ENCODE data around the gene PLEKHG4B. TPM values are rescaled to one million over a fixed set of nuclear protein-coding genes. Genes with fewer than 3 reads are reported as not detected.

The PLEKHG4B gene
- total RNA-seq, 1 experiment from 2014 or later = 44.3 TPM

- H3K36me3 Mint-ChIP-seq (ENCODE audit: insufficient read depth in 1 of 3, low read depth in 3 of 3) = peaks cover 50 to 86% (median 75%) of the 10 kb centered on the region in 3 experiments
- no peaks in the 10 kb centered on the region for H3K27me3 Mint-ChIP-seq (ENCODE audit: low read depth)
- no peak overlapping the region for H2BK120ac ChIP-seq (ENCODE audit: low read depth, low read length, poor library complexity, severe bottlenecking)
Measured at GRCh38 chr5:230711-231110, 138.7 kb downstream of the PLEKHG4B start.

More at GRCh38 chr5:230711-231110, 138.7 kb downstream of the PLEKHG4B start:
- H2BK5ac ChIP-seq (ENCODE audit: insufficient read length, low read length) = no peak overlapping the region
- H4K20me1 ChIP-seq (ENCODE audit: control insufficient read depth, insufficient read depth, insufficient read length) = no peaks in the 10 kb centered on the region
- H2AK5ac ChIP-seq (ENCODE audit: insufficient read length, low read length) = no peak overlapping the region
- no peak overlapping the region for H3K18ac ChIP-seq (ENCODE audit: insufficient read length, low read depth, low read length)
- H3K4me2 ChIP-seq (ENCODE audit: insufficient read depth, insufficient read length, low read length) = no peak overlapping the region
- H3K56ac ChIP-seq (ENCODE audit: insufficient read length, low read depth, low read length) = no peak overlapping the region
- H3K23me2 ChIP-seq (ENCODE audit: insufficient read length, low read depth, low read length, poor library complexity, severe bottlenecking) = no peaks in the 10 kb centered on the region
- Mint-ChIP-seq H3K4me3 (no peak overlapping the region), H3K4me1 (peaks cover 6 to 7% of the 10 kb centered on the region in 2 experiments; a peak in 1 of 4 replicates), H3K27ac (no peak overlapping the region; a peak in 1 of 7 replicates), H3K9me3 (no peaks in the 10 kb centered on the region)
- no peak overlapping the region for H2AFZ ChIP-seq (ENCODE audit: low read length)
- DNase-seq = no peak
- no peak overlapping the region for H3K23ac ChIP-seq (ENCODE audit: insufficient read length, low read depth, low read length)
- no peak overlapping the region for H2BK15ac ChIP-seq (ENCODE audit: low read depth, low read length)
- H4K5ac ChIP-seq (ENCODE audit: insufficient read length, low read depth, low read length) = no peak overlapping the region
- H2BK20ac ChIP-seq (ENCODE audit: low read depth, low read length, poor library complexity, severe bottlenecking) = no peak overlapping the region
- no peak overlapping the region for H3K9ac ChIP-seq (ENCODE audit: extremely low read depth, insufficient read length, low read length)
- no peak overlapping the region for H3T11ph ChIP-seq (ENCODE audit: low read length)
- H3K4me1 ChIP-seq (ENCODE audit: insufficient read depth, low read length) = no peaks in the 10 kb centered on the region
- no peak for TF ChIP-seq CTCF (conservative IDR thresholded peaks at IDR 0.05)
- no peak overlapping the region for H4K91ac ChIP-seq (ENCODE audit: insufficient read length, low read depth, low read length)
- no peaks in the 10 kb centered on the region for H3K9me3 ChIP-seq (ENCODE audit: control insufficient read depth, low read depth, low read length)
- no peaks in the 10 kb centered on the region for H3K27me3 ChIP-seq (ENCODE audit: insufficient read depth, low read length)
- no peak overlapping the region for H3K4ac ChIP-seq (ENCODE audit: low read depth, low read length)
- no peaks in the 10 kb centered on the region for H3K79me2 ChIP-seq (ENCODE audit: insufficient read depth, low read length)
- H2BK12ac ChIP-seq (ENCODE audit: insufficient read length, low read depth, low read length) = no peak overlapping the region
- WGBS (ENCODE audit: extremely low coverage, insufficient read length, low lambda C conversion rate) = no CpG with 5 or more reads among the region's 14 CpGs
- no peak overlapping the region for H3K27ac ChIP-seq (ENCODE audit: insufficient read length, low read depth, low read length)
- no peak overlapping the region for H4K8ac ChIP-seq (replicated peaks; ENCODE audit: insufficient read length, low read depth, low read length)
- no peak overlapping the region for H3K14ac ChIP-seq (ENCODE audit: insufficient read depth, low read length)
- H3K79me1 ChIP-seq (ENCODE audit: insufficient read depth, low read depth, low read length, poor library complexity, severe bottlenecking) = no peaks in the 10 kb centered on the region

All from H9 (cell line).